CD4-positive, alpha-beta T cell treated with Interleukin-6 at 100 ng/mL for 8 hours (primary cell): Measurements from ENCODE around the gene PAFAH1B1.
"Not testable (repeated sequence)": the region's sequence is repeated elsewhere in the genome, so short reads cannot be mapped to it uniquely, and the experiment has no call there.

Source experiments
- DNase-seq: peaks from one replicate; pipeline ENCODE4 v3.0.0-alpha.2; 2020; ENCODE audit warnings: mixed read lengths, low spot score

The PAFAH1B1 gene

GRCh38 chr17:2592971-2593820 lies at the start of gene PAFAH1B1:
PAFAH1B1 (plus strand) TSS chr17:2593654; CDS start chr17:2638289, 44,635 bp downstream.
- DNase-seq: peak; percentile 94

DNA sequence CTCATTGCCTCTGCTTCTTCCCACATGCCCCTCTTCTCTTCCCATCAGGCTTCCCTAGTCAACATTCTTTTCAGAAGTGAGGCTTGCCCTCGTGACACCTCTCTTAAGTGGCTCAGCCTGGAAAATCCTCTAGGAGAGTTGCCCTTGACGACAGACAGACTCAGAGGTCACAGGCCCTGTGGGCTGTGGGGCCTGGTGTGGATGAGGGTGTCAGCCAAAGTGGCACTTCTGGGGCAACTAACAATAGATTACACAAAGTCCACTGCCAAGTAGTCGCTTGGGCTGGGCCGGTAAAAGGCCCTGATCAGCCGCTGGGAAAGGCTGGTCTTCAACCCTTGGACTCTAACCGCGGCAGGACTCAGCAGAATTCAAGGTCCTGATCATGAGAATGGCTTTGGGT lies 48.1 kb upstream of the PAFAH1B1 start:
- no peak for DNase-seq

- DNase-seq: no peak
These were observed 46.3 kb upstream of the PAFAH1B1 start for GRCh38 chr17:2547176-2547575.

DNA sequence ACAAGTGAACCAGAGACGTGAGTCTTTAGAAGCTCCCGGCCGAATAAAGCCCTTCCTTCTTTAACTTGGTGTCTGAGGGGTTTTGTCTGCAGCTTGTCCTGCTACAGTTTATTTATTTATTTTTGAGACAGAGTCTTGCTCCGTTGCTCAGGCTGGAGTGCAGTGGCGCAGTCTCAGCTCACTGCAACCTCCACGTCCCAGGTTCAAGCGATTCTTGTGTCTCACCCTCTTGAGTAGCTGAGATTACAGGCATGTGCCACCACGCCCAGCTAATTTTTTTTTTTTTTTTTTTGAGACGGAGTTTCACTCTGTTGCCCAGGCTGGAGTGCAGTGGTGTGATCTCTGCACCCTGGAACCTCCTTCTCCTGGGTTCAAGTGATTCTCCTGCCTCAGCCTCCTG lies 45.4 kb upstream of the PAFAH1B1 start:
- DNase-seq: not testable (repeated sequence)

- no peak for DNase-seq
These were observed 43.9 kb upstream of the PAFAH1B1 start for GRCh38 chr17:2549392-2550211.

GRCh38 chr17:2551493-2551892 lies 42.0 kb upstream of the PAFAH1B1 start:
- no peak for DNase-seq

DNA sequence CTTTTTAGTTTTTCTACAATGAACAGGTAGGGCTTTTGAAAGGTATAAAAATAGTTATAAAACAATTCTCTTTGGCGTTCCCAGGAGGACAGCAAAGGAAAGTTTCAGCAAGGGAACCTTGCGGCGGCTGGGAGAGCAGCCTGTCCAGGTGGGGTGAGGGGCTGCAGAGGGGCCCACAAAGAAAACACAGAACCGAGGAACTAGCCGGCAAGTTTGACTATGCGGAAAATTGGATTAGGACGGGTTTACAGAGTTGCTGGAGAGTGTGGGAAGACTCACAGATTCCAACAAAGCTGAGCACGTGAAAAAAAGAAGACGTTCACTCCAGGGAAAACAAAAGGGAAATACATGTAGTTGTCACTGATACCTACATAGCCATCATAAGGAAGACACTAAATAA lies 41.5 kb upstream of the PAFAH1B1 start:
- no peak for DNase-seq

- no peak for DNase-seq
These were observed 32.8 kb upstream of the PAFAH1B1 start for GRCh38 chr17:2560658-2561057.

GRCh38 chr17:2562162-2562858 lies 31.1 kb upstream of the PAFAH1B1 start:
- no peak for DNase-seq

- no peak for DNase-seq
These were observed 30.4 kb upstream of the PAFAH1B1 start for GRCh38 chr17:2563061-2563460.

- DNase-seq: no peak
These were observed 29.9 kb upstream of the PAFAH1B1 start for GRCh38 chr17:2563543-2563942.

DNA sequence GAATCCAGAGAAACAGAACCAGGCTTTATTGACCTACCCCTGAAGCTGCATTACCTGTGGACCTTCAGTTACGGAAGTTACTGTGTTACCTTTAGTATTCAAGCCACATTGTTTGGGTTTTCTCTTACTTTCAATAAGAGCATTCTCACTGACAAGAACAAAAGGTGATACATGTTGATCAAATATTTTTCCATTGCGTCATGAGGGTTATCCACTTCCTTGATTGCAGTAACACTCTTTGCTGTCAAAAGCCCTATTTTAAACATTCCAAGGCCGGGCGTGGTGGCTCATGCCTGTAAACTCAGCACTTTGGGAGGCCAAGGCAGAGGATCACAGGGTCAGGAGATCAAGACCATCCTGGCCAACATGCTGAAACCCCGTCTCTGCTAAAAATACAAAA lies 28.6 kb upstream of the PAFAH1B1 start:
- DNase-seq: no peak

- no peak for DNase-seq
These were observed 27.4 kb upstream of the PAFAH1B1 start for GRCh38 chr17:2566056-2566455.

DNA sequence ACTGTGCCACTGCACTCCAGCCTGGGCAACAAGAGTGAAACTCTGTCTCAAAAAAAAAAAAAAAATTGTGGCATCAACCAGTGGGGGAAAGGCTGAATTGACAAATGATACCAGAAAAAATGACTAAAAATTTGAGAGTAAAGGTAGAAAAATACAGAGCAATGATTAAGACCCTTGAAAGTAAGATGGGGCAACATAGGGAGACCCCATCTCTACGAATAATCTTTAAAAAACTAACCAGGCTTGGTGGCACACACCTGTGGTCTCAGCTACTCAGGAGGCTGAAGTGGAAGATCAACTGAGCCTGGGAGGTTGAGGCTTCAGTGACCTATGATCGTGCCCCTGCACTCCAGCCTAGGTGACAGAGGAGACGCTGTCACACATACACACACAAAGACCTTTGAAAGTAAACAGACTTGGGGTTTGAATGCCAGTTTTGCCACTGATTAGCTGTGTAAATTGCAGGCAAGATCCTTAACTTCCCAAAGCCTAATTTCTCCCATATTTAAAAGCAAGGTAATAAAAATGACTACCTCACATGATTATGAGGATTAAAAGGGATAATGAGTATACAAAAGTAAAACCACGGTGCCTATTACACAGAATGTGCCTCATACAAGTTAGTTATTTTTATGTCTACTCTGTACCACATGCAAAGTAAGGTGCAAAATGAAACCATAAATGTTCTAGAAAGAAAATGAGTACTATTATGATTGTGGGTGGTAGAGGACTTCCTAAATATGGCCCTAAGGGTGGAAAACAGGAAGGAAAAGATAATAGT lies 21.7 kb upstream of the PAFAH1B1 start:
- DNase-seq: no peak

- not testable (repeated sequence) for DNase-seq
These were observed 21.2 kb upstream of the PAFAH1B1 start for GRCh38 chr17:2572304-2572609.

GRCh38 chr17:2580151-2580550 lies 13.3 kb upstream of the PAFAH1B1 start:
- DNase-seq: no peak

GRCh38 chr17:2580661-2581060 lies 12.8 kb upstream of the PAFAH1B1 start:
- no peak for DNase-seq

GRCh38 chr17:2582493-2582892 lies 11.0 kb upstream of the PAFAH1B1 start:
- no peak for DNase-seq

- DNase-seq: no peak
These were observed 2.3 kb upstream of the PAFAH1B1 start for GRCh38 chr17:2591040-2591640.

DNA sequence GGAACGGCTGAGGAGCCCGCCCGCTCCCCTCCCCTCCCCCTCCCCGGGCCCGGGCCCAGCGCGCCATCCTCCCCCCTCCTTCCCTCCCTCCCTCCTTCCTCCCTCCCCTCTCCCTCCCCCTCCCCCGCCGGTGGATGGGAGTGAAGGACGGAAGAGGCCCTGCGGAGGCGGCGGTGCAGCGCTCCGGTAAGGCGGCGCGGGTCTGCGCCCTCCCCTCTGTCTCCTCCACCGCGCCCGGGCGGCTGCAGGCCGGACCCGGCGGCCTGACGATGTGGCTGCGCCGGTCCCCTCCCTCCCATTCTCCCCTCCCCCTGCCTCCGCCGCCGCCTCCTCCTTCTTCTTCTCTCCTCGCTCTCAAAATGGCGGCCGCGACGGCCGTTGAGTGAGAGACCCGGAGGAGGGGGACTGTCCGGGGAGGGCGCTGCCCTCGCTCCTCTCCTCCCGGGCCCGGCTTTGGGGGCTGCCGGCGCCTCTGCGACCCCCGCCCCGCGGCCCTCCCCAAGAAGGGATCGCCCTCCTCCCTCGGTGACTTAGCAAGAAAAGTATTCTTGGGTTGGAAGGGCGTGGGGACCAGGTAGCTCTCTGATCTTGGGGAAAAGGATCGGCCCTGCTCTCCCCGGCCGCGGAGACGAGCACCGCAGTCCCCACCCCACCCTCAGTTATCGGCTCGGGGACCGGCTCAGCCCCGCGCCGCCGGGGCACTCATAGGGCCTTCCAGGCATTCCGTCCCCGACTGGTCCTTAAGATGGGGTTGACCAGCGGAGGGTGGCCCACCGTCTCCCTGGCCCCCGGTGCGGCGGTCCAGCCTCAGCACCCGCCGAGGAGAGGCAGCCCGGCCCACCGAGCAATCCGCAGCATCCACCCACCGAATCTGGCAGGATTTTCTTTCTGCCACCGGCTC lies 617 bp downstream of the PAFAH1B1 start:
- DNase-seq: peak; percentile 80
